A673 (cell line): Measurements from ENCODE around the gene TENM4.

Source experiments
- CTCF ChIP-seq: fragments of 300-800, 200-600 bp; sonication (generic); conservative IDR thresholded peaks from 2 replicates; pipeline ENCODE4 v1.5.1; 2017; ENCODE audit warnings: low read depth, mild to moderate bottlenecking, antibody characterized with exemption, low read length, moderate library complexity, mixed read lengths
- EZH2 ChIP-seq: fragments of 200-600 bp; sonication (generic); IDR thresholded peaks from 2 replicates; pipeline ENCODE4 v1.6.1; 2017; ENCODE audit warnings: borderline replicate concordance, low read depth, mild to moderate bottlenecking, mixed read lengths, antibody characterized with exemption, low read length; ENCODE audit not compliant: poor library complexity, severe bottlenecking

GRCh38 chr11:78907636-78908035 is 533.2 kb downstream of the TENM4 start:
- no peak for TF ChIP-seq EZH2
- no peak for TF ChIP-seq CTCF
